K562 (cell line): ENCODE results near the gene ZNF429. TPM values are rescaled to one million over a fixed set of nuclear protein-coding genes. Genes with fewer than 3 reads are reported as not detected.

Experiments
- ATAC-seq: fragments of 200-7000 bp; cut with Tn5 transposase; 3 replicates; pipeline ENCODE4 v1.9.1; 2020; ENCODE audit warnings: moderate library complexity
- BruUV-seq: library from RNA; stranded (reverse); fragments of 400-500 nt; replicated peaks from 2 replicates; lab custom pipeline; 2021; lab: Mats Ljungman, UMichigan
- CTCF ChIA-PET: fragments of 300-600 bp; formaldehyde crosslinking; extraction: SDS; loops from one replicate; lab custom pipeline; 2021; ENCODE audit warnings: low intra/inter-chr PET ratio; lab: Yijun Ruan, JAX
- POLR2A ChIA-PET: fragments of 300-600, 350-650 bp; sonication (Branson Sonifier 250); formaldehyde crosslinking; extraction: SDS; loops from one replicate; lab custom pipeline; 2021; ENCODE audit warnings: antibody characterized with exemption, inconsistent platforms; lab: Yijun Ruan, JAX
- DNase-seq, 4 experiments: peaks; one replicate each; pipeline versions ENCODE4 v3.0.0 to v3.0.0-alpha.2; 2011 to 2018; ENCODE audit warnings: low spot score in 3 of 4, mixed read lengths in 3 of 4; ENCODE audit errors: extremely low read depth in 1 of 4
- FAIRE-seq: peaks from 2 replicates; lab custom pipeline; 2011; peaks lifted over from hg19 to GRCh38; lab: Jason Lieb, UNC
- H2AFZ ChIP-seq: 2 replicates; pipeline ENCODE4 v1.6.0; 2011; ENCODE audit warnings: low read depth, low read length, control low read depth, inconsistent platforms
- H3K27ac ChIP-seq: fragments of 200-600 bp; 3 replicates; pipeline ENCODE4 v1.8.0; 2011; ENCODE audit warnings: low read depth, mild to moderate bottlenecking, control low read depth, inconsistent platforms, low read length, moderate library complexity, mixed read lengths; ENCODE audit errors: extremely low read depth
- H3K27me3 ChIP-seq, 2 experiments: fragments of 300-600 bp in 1 of 2; 2 replicates in 1 of 2; 3 replicates in 1 of 2; pipeline versions ENCODE4 v1.6.0 to v1.8.0; 2011; ENCODE audit warnings: inconsistent platforms in 2 of 2, low read length in 2 of 2, mild to moderate bottlenecking in 1 of 2, mixed read lengths in 1 of 2, moderate library complexity in 1 of 2; ENCODE audit not compliant: control insufficient read depth in 2 of 2, insufficient read depth in 2 of 2
- H3K36me3 ChIP-seq: fragments of 300-600 bp; 3 replicates; pipeline ENCODE4 v1.8.0; 2011; ENCODE audit warnings: mild to moderate bottlenecking, low read length, inconsistent platforms; ENCODE audit not compliant: control insufficient read depth, insufficient read depth
- H3K4me1 ChIP-seq, 2 experiments: fragments of 200-600 bp in 1 of 2; replicated peaks in 1 of 2; 2 replicates in 1 of 2; 3 replicates in 1 of 2; pipeline versions ENCODE4 v1.5.1 to v1.8.0; 2011; ENCODE audit warnings: inconsistent platforms in 2 of 2, low read length in 2 of 2, mild to moderate bottlenecking in 1 of 2, mixed read lengths in 1 of 2, moderate library complexity in 1 of 2; ENCODE audit not compliant: control insufficient read depth in 2 of 2, insufficient read depth in 2 of 2
- H3K4me2 ChIP-seq: 2 replicates; pipeline ENCODE4 v1.6.1; 2011; ENCODE audit warnings: low read length, control low read depth, inconsistent platforms, mixed read lengths; ENCODE audit not compliant: insufficient read depth
- H3K4me3 ChIP-seq: fragments of 200-600 bp; sonication (generic), shearing (Covaris generic); 2 replicates; pipeline ENCODE4 v1.5.1; 2016; ENCODE audit warnings: control low read depth, inconsistent platforms
- H3K79me2 ChIP-seq: fragments of 200-600 bp; 3 replicates; pipeline ENCODE4 v1.8.0; 2011; ENCODE audit warnings: low read length, inconsistent platforms; ENCODE audit not compliant: control insufficient read depth, insufficient read depth
- H3K9ac ChIP-seq, 2 experiments: 2 replicates each; pipeline versions ENCODE4 v1.6.0 to v1.6.1; 2011; ENCODE audit warnings: low read depth in 2 of 2, low read length in 2 of 2, control low read depth in 1 of 2, inconsistent platforms in 1 of 2, mild to moderate bottlenecking in 1 of 2, mixed read lengths in 1 of 2; ENCODE audit not compliant: insufficient read depth in 1 of 2
- H3K9me1 ChIP-seq: one replicate; pipeline ENCODE4 v1.6.0; 2011; ENCODE audit warnings: inconsistent platforms, mild to moderate bottlenecking, low read length, moderate library complexity; ENCODE audit not compliant: control insufficient read depth, insufficient read depth
- H3K9me3 ChIP-seq: replicated peaks from 2 replicates; pipeline ENCODE4 v1.5.1; 2011; ENCODE audit warnings: low read depth, low read length, inconsistent platforms; ENCODE audit not compliant: control insufficient read depth, insufficient read depth
- H4K20me1 ChIP-seq: replicated peaks from 2 replicates; pipeline ENCODE4 v1.6.1; 2011; ENCODE audit warnings: low read length, inconsistent platforms, mixed read lengths; ENCODE audit not compliant: control insufficient read depth, insufficient read depth
- WGBS: fragments of 100-300 bp; shearing (Covaris generic); methylation state at CpG from one replicate; pipeline ENCODE4 v1.1.6; 2016; ENCODE audit warnings: low coverage, mixed read lengths; ENCODE audit not compliant: insufficient coverage; ENCODE audit errors: missing lambda C conversion rate; 5-methylcytosine and 5-hydroxymethylcytosine counted together
- in situ Hi-C: fragments of 300-500 bp; cut with MboI; formaldehyde crosslinking; loops from 4 replicates; pipeline ENCODE4 v1.15.0; 2018; ENCODE audit warnings: inconsistent platforms, mixed read lengths
- intact Hi-C: fragments of 100-400 bp; cut with micrococcal nuclease; formaldehyde crosslinking; loops from 2 replicates; pipeline ENCODE4 v1.14.2; 2022
- polyA plus RNA-seq, 8 experiments: library from polyadenylated mRNA; depleted of rRNA in 4 of 8; stranded (reverse) in 5 of 8; unstranded in 3 of 8; fragments of >200 nt; fragmentation: Nextera tagmentation in 2 of 8; fragmentation: Illumina TruSeq in 1 of 8; extraction: Ambion mirVana in 2 of 8; extraction: Trizol in 1 of 8; gene quantifications; 2 replicates each; pipeline versions ENCODE4 v1.2.1 to v1.2.3, GENCODE V29; 2011 to 2014; ENCODE audit warnings: inconsistent platforms in 1 of 8, missing spikeins in 1 of 8
- total RNA-seq, 7 experiments: library from RNA; depleted of rRNA in 6 of 7; stranded (reverse); fragments of >200 nt in 6 of 7; fragmentation: Illumina TruSeq in 2 of 7; extraction: Trizol in 2 of 7; gene quantifications; 2 replicates each; pipeline versions ENCODE4 v1.2.1 to v1.2.3, GENCODE V29; 2011 to 2021; ENCODE audit warnings: low replicate concordance in 1 of 7
- TF ChIP-seq, protein P1 (sequence below): fragments of 250-450 bp; sonication (Bioruptor Pico); IDR thresholded peaks from 2 replicates; pipeline ENCODE4 v1.8.0; 2021; ENCODE audit warnings: moderate library complexity, mild to moderate bottlenecking, inconsistent platforms
- TF ChIP-seq, protein P2 (sequence below): fragments of 150-350 bp; conservative IDR thresholded peaks from 2 replicates; pipeline ENCODE4 v1.6.1; 2014; ENCODE audit warnings: low read length

ZNF429 gene
- total and polyA plus RNA-seq, 9 of the 15 experiments (the other 6 are each of a cell fraction or from before 2014, with no cell fraction given): 11.4 to 24.5 (median 16.3) TPM

DNA sequence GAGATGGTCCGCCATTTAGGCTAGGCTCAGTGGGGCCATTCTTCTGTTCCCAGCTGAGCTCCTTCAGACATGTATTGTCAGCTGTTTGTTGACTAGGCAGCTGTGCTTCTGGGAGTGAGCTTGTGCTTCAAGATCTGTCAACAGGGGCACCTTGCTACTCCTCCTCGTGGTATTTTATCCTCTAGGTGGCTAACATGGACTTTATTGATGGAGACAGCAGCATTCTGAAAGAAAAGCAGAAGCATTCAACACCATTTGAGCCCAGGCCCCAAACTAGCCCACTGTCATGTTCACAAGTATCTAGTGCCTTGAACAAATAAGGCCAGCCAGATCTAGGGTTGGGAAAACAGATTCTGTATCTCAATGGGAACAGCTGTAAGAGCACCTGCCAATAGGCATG lies 65.9 kb downstream of the ZNF429 start:
- POLR2A ChIA-PET: interaction anchor here (0.8 kb wide), 1 partner anchor 1910 kb away, joined by 3 read pairs; no protein-coding TSS in a partner anchor
- Histone ChIP-seq H3K79me2 (no peaks in the 10 kb centered on the region), H3K4me3 (no peak overlapping the region), H3K9me3 (peaks cover 5% of the 10 kb centered on the region), H3K4me1 (peaks cover 3 to 6% of the 10 kb centered on the region in 2 experiments; a peak in 3 of 5 replicates), H3K36me3 (no peaks in the 10 kb centered on the region; the same call in 2 of the 3 replicates), H4K20me1 (no peaks in the 10 kb centered on the region), H3K27ac (no peak overlapping the region; the same call in 2 of the 3 replicates), H3K27me3 (no peaks in the 10 kb centered on the region), H2AFZ (no peak overlapping the region), H3K9me1 (no peaks in the 10 kb centered on the region), H3K4me2 (no peak overlapping the region), H3K9ac (no peak overlapping the region)
- TF ChIP-seq, protein P1, sequence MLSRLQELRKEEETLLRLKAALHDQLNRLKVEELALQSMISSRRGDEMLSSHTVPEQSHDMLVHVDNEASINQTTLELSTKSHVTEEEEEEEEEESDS (CRISPR knock-in tag): no peak
- TF ChIP-seq, protein P2, sequence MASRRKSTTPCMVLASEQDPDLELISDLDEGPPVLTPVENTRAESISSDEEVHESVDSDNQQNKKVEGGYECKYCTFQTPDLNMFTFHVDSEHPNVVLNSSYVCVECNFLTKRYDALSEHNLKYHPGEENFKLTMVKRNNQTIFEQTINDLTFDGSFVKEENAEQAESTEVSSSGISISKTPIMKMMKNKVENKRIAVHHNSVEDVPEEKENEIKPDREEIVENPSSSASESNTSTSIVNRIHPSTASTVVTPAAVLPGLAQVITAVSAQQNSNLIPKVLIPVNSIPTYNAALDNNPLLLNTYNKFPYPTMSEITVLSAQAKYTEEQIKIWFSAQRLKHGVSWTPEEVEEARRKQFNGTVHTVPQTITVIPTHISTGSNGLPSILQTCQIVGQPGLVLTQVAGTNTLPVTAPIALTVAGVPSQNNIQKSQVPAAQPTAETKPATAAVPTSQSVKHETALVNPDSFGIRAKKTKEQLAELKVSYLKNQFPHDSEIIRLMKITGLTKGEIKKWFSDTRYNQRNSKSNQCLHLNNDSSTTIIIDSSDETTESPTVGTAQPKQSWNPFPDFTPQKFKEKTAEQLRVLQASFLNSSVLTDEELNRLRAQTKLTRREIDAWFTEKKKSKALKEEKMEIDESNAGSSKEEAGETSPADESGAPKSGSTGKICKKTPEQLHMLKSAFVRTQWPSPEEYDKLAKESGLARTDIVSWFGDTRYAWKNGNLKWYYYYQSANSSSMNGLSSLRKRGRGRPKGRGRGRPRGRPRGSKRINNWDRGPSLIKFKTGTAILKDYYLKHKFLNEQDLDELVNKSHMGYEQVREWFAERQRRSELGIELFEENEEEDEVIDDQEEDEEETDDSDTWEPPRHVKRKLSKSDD: no peak
- DNase-seq: no peak
- no peak for ATAC-seq
- no TSS peak for BruUV-seq
- CTCF ChIA-PET: no interaction called here
- 30% methylated on average over 2 of the region's 2 CpGs for WGBS
- intact Hi-C loops (no loop called here), in situ Hi-C loops (no loop called here)
- no peak for FAIRE-seq
